PC-3 (cell line): Measurements from ENCODE around the gene ATP6V1G1. TPM values are rescaled to one million over a fixed set of nuclear protein-coding genes. Genes with fewer than 3 reads are reported as not detected.

Source experiments
- ATAC-seq: fragments of 200-7000 bp; cut with Tn5 transposase; 2 replicates; pipeline ENCODE4 v1.9.1; 2020; ENCODE audit warnings: mild to moderate bottlenecking, moderate library complexity
- BruUV-seq: library from RNA; stranded (reverse); fragments of 400-500 nt; replicated peaks from 2 replicates; lab custom pipeline; 2021; lab: Mats Ljungman, UMichigan
- CTCF ChIA-PET: fragments of 300-600 bp; sonication (Branson Sonifier 250); formaldehyde crosslinking; loops from one replicate; lab custom pipeline; 2022; ENCODE audit warnings: antibody characterized with exemption; lab: Charles Lee
- POLR2A ChIA-PET: fragments of 300-600 bp; sonication (Branson Sonifier 250); formaldehyde crosslinking; loops from one replicate; lab custom pipeline; 2022; ENCODE audit warnings: antibody characterized with exemption; ENCODE audit not compliant: unreplicated experiment; lab: Charles Lee
- DNase-seq: peaks from one replicate; pipeline ENCODE4 v3.0.0-alpha.2; 2015
- H2AFZ ChIP-seq: fragments of 300-600 bp; sonication (generic); 2 replicates; pipeline ENCODE4 v1.6.0; 2016; ENCODE audit warnings: antibody characterized with exemption, low read length
- H3F3A ChIP-seq: fragments of 300-600 bp; sonication (generic); one replicate; pipeline ENCODE4 v1.6.0; 2017; ENCODE audit warnings: antibody characterized with exemption, low read length, control low read depth, mild to moderate bottlenecking; ENCODE audit not compliant: unreplicated experiment
- H3K27ac ChIP-seq: fragments of 300-600 bp; sonication (generic); 2 replicates; pipeline ENCODE4 v1.5.1; 2016; ENCODE audit warnings: mild to moderate bottlenecking, low read length
- H3K27me3 ChIP-seq: fragments of 300-600 bp; sonication (generic); 2 replicates; pipeline ENCODE4 v1.6.1; 2016; ENCODE audit warnings: low read length, mixed read lengths
- H3K36me3 ChIP-seq: fragments of 300-600 bp; sonication (generic); 2 replicates; pipeline ENCODE4 v1.6.1; 2016; ENCODE audit warnings: low read depth, mixed run types, low read length, mixed read lengths
- H3K4me1 ChIP-seq: fragments of 300-600 bp; sonication (generic); 2 replicates; pipeline ENCODE4 v1.5.1; 2016; ENCODE audit warnings: low read length; ENCODE audit not compliant: insufficient read depth
- H3K4me2 ChIP-seq: fragments of 300-600 bp; sonication (generic); 2 replicates; pipeline ENCODE4 v1.6.0; 2016; ENCODE audit warnings: low read length
- H3K4me3 ChIP-seq: fragments of 300-600 bp; sonication (generic); 2 replicates; pipeline ENCODE4 v1.5.1; 2016; ENCODE audit warnings: mild to moderate bottlenecking, low read length, mixed read lengths
- H3K79me2 ChIP-seq: fragments of 300-600 bp; sonication (generic); 2 replicates; pipeline ENCODE4 v1.6.1; 2017; ENCODE audit warnings: low read length, mixed read lengths
- H3K9ac ChIP-seq: fragments of 300-600 bp; sonication (generic); 2 replicates; pipeline ENCODE4 v1.6.0; 2016; ENCODE audit warnings: mild to moderate bottlenecking, low read length
- H3K9me2 ChIP-seq: fragments of 300-600 bp; sonication (generic); replicated peaks from 2 replicates; pipeline ENCODE4 v1.6.1; 2016; ENCODE audit warnings: mixed run types, low read length, mixed read lengths
- H3K9me3 ChIP-seq: fragments of 300-600 bp; sonication (generic); 2 replicates; pipeline ENCODE4 v1.6.1; 2016; ENCODE audit warnings: low read length, mixed read lengths
- H4K20me1 ChIP-seq: fragments of 300-600 bp; sonication (generic); 2 replicates; pipeline ENCODE4 v1.6.1; 2016; ENCODE audit warnings: low read length, mixed read lengths
- EZH2 ChIP-seq: fragments of 300-600 bp; sonication (generic); IDR thresholded peaks from one replicate; pipeline ENCODE4 v1.6.1; 2017; ENCODE audit warnings: antibody characterized with exemption, mild to moderate bottlenecking, low read length; ENCODE audit not compliant: unreplicated experiment
- EZH2phosphoT487 ChIP-seq: fragments of 300-600 bp; sonication (generic); IDR thresholded peaks from 2 replicates; pipeline ENCODE4 v1.6.1; 2018; ENCODE audit warnings: mild to moderate bottlenecking, antibody characterized with exemption, low read length, borderline replicate concordance
- intact Hi-C: fragments of 100-400 bp; cut with micrococcal nuclease; formaldehyde crosslinking; loops from 2 replicates; pipeline ENCODE4 v1.9.0; 2023
- total RNA-seq: library from RNA; depleted of rRNA; stranded (reverse); fragments of >200 nt; gene quantifications from 2 replicates; pipeline ENCODE4 v1.2.3, GENCODE V29; 2014
- TF ChIP-seq, protein P1 (sequence below): fragments of 300-600 bp; sonication (generic); conservative IDR thresholded peaks from 2 replicates; pipeline ENCODE4 v1.5.1; 2017; ENCODE audit warnings: antibody characterized with exemption, low read depth, mild to moderate bottlenecking, low read length

Gene ATP6V1G1
- total RNA-seq, 1 experiment from 2014 or later, result 126 TPM

GRCh38 chr9:114621975-114622609, 34.5 kb downstream of the ATP6V1G1 start:
- Histone ChIP-seq H3K4me3 (no peak overlapping the region), H3K27ac (no peak overlapping the region), H3K79me2 (no peaks in the 10 kb centered on the region), H4K20me1 (no peaks in the 10 kb centered on the region), H3K9me2 (no peaks in the 10 kb centered on the region), H3K9ac (no peak overlapping the region), H3K4me1 (peaks cover 13% of the 10 kb centered on the region), H2AFZ (no peak overlapping the region), H3K4me2 (no peak overlapping the region), H3F3A (no peaks in the 10 kb centered on the region), H3K27me3 (no peaks in the 10 kb centered on the region), H3K9me3 (no peaks in the 10 kb centered on the region), H3K36me3 (no peaks in the 10 kb centered on the region)
- POLR2A ChIA-PET, result no interaction called here
- intact Hi-C loops, result no loop called here
- DNase-seq (peak; percentile 63), ATAC-seq (peak; percentile 95)
- TF ChIP-seq, protein P1, sequence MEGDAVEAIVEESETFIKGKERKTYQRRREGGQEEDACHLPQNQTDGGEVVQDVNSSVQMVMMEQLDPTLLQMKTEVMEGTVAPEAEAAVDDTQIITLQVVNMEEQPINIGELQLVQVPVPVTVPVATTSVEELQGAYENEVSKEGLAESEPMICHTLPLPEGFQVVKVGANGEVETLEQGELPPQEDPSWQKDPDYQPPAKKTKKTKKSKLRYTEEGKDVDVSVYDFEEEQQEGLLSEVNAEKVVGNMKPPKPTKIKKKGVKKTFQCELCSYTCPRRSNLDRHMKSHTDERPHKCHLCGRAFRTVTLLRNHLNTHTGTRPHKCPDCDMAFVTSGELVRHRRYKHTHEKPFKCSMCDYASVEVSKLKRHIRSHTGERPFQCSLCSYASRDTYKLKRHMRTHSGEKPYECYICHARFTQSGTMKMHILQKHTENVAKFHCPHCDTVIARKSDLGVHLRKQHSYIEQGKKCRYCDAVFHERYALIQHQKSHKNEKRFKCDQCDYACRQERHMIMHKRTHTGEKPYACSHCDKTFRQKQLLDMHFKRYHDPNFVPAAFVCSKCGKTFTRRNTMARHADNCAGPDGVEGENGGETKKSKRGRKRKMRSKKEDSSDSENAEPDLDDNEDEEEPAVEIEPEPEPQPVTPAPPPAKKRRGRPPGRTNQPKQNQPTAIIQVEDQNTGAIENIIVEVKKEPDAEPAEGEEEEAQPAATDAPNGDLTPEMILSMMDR, result no peak
- TF ChIP-seq EZH2phosphoT487 (no peak), EZH2 (no peak)
- BruUV-seq, result TSS peak; percentile 3
- CTCF ChIA-PET, result interaction anchor here (0.6 kb wide), 1 partner anchor 31 kb away, joined by 4 read pairs; no protein-coding TSS in a partner anchor

DNA sequence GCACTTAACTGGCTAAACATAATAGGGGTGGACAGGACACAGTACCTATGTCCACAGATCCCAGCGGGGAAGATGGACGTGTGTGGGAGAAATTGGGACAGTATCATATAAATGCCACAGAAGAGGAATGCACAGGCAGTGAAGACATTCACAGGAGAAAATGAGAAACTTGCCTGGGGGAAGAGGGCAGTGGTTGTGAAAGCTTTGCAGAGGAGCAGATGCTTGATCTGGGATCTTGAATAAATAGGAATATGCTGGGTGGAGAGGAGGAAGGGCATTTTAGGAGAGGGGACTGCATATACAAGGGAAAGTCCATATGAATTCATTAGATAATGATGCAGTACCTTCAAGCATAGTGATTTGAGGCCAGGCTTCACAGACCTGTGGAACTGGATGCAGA, 37.1 kb downstream of the ATP6V1G1 start:
- no peak overlapping the region for H3K4me2 ChIP-seq
- H3K27me3 ChIP-seq, result no peaks in the 10 kb centered on the region
- BruUV-seq, result no TSS peak
- no peaks in the 10 kb centered on the region for H4K20me1 ChIP-seq
- H3K27ac ChIP-seq, result no peak overlapping the region
- no peaks in the 10 kb centered on the region for H3K9me2 ChIP-seq
- ChIA-PET POLR2A (no interaction called here), CTCF (no interaction called here)
- H3K9me3 ChIP-seq, result no peaks in the 10 kb centered on the region
- DNase-seq, result no peak
- peaks cover 10% of the 10 kb centered on the region for H3K4me1 ChIP-seq
- no peak overlapping the region for H3K9ac ChIP-seq
- H3F3A ChIP-seq, result no peaks in the 10 kb centered on the region
- H3K79me2 ChIP-seq, result no peaks in the 10 kb centered on the region
- intact Hi-C loops, result no loop called here
- no peaks in the 10 kb centered on the region for H3K36me3 ChIP-seq
- TF ChIP-seq EZH2phosphoT487, result no peak
- TF ChIP-seq EZH2, result no peak
- TF ChIP-seq, protein P1, result no peak
- no peak overlapping the region for H3K4me3 ChIP-seq
- no peak overlapping the region for H2AFZ ChIP-seq
- ATAC-seq, result no peak

GRCh38 chr9:114626415-114627020, 38.9 kb downstream of the ATP6V1G1 start:
- ChIA-PET CTCF (no interaction called here), POLR2A (interaction anchor here (0.6 kb wide), 1 partner anchor 39 kb away, joined by 3 read pairs; the partner anchor contains the start of gene ATP6V1G1)
- TF ChIP-seq EZH2phosphoT487 (no peak), EZH2 (no peak)
- TF ChIP-seq, protein P1, result no peak
- DNase-seq, result no peak
- Histone ChIP-seq H3K27ac (no peak overlapping the region), H3K4me2 (no peak overlapping the region), H3K9me3 (no peaks in the 10 kb centered on the region), H4K20me1 (no peaks in the 10 kb centered on the region), H3K79me2 (no peaks in the 10 kb centered on the region), H3K9me2 (no peaks in the 10 kb centered on the region), H2AFZ (no peak overlapping the region), H3K9ac (no peak overlapping the region), H3K4me1 (peaks cover 10% of the 10 kb centered on the region), H3F3A (no peaks in the 10 kb centered on the region), H3K27me3 (no peaks in the 10 kb centered on the region), H3K4me3 (no peak overlapping the region), H3K36me3 (no peaks in the 10 kb centered on the region; the same call in 1 of the 2 replicates)
- ATAC-seq, result no peak
- intact Hi-C loops, result no loop called here
- no TSS peak for BruUV-seq
